A549 treated with ZK216348 at 1 μM for 4 hours (cell line): Measurements from ENCODE around the gene REXO2. TPM values are rescaled to one million over a fixed set of nuclear protein-coding genes. Genes with fewer than 3 reads are reported as not detected.

ENCODE experiments used
- total RNA-seq: library from RNA; stranded (reverse); fragments of 200-300 nt; extraction: Qiagen RNA extraction; gene quantifications from 5 replicates; pipeline ENCODE4 v1.2.3, GENCODE V29; 2022; ENCODE audit warnings: low read depth

The REXO2 gene
- total RNA-seq, result 96.2 to 112 TPM (median 107 TPM) in 5 replicates

GRCh38 chr11:114439229-114440120 lies at the start of gene REXO2:
TSS of gene REXO2 (plus strand) at chr11:114439467. CDS start at chr11:114439529, 62 bp downstream.

GRCh38 chr11:114400216-114400914 lies 38.9 kb upstream of the REXO2 start, which contains the start of the genes C11orf71 and RBM7:
TSS of gene C11orf71 (minus strand) at chr11:114400511. CDS start at chr11:114400331, 180 bp downstream.
TSS of gene RBM7 (plus strand) at chr11:114400666. CDS start at chr11:114400672, 6 bp downstream.

Other genes starting within 250 kb of the REXO2 start
- gene NNMT, start 143.1 kb upstream of the REXO2 start, total RNA-seq, result 269 to 383 TPM (median 352 TPM) in 5 replicates
- gene C11orf71, start 39.0 kb upstream of the REXO2 start, total RNA-seq, result 2.8 to 4.7 TPM (median 4.2 TPM) in 5 replicates
- gene RBM7, start 38.8 kb upstream of the REXO2 start, total RNA-seq, result 23.8 to 38.5 TPM (median 26.5 TPM) in 5 replicates
- not detected in 5 replicates for gene NXPE1, start 120.4 kb downstream of the REXO2 start, total RNA-seq
- not detected in 5 replicates for gene NXPE4, start 156.3 kb downstream of the REXO2 start, total RNA-seq
- gene NXPE2, start 239.1 kb downstream of the REXO2 start, total RNA-seq, result not detected in 5 replicates